Epidermal melanocyte (primary cell): ENCODE measurements around the gene PDIA3.
"Not testable (repeated sequence)": the region's sequence is repeated elsewhere in the genome, so short reads cannot be mapped to it uniquely, and the experiment has no call there.

Experiments used
- DNase-seq: peaks from one replicate; pipeline ENCODE4 v3.0.0; 2011; ENCODE audit warnings: low spot score; ENCODE audit not compliant: insufficient read length

The PDIA3 gene

GRCh38 chr15:43746245-43746902, at the start of gene PDIA3:
Gene PDIA3 (plus strand): TSS chr15:43746438. CDS start chr15:43746540, 102 bp downstream.
- peak; percentile 90 for DNase-seq

GRCh38 chr15:43702174-43702573, 44.1 kb upstream of the PDIA3 start:
- DNase-seq = no peak

- no peak for DNase-seq
Observed at GRCh38 chr15:43702701-43703424, 43.4 kb upstream of the PDIA3 start.

GRCh38 chr15:43710431-43711131, 35.7 kb upstream of the PDIA3 start:
- DNase-seq = not testable (repeated sequence)

GRCh38 chr15:43723151-43723550, 23.1 kb upstream of the PDIA3 start:
- DNase-seq = no peak

GRCh38 chr15:43726306-43726705, 19.9 kb upstream of the PDIA3 start:
- not testable (repeated sequence) for DNase-seq

- DNase-seq = not testable (repeated sequence)
Observed at GRCh38 chr15:43728053-43728725, 18.0 kb upstream of the PDIA3 start.

GRCh38 chr15:43735416-43735815, 10.8 kb upstream of the PDIA3 start:
- no peak for DNase-seq

- DNase-seq = not testable (repeated sequence)
Observed at GRCh38 chr15:43746903-43747309, 668 bp downstream of the PDIA3 start.

GRCh38 chr15:43748376-43748775, 2.1 kb downstream of the PDIA3 start:
- DNase-seq = no peak

GRCh38 chr15:43749690-43750345, 3.6 kb downstream of the PDIA3 start:
- no peak for DNase-seq

GRCh38 chr15:43751885-43752284, 5.6 kb downstream of the PDIA3 start:
- no peak for DNase-seq

GRCh38 chr15:43762824-43763223, 16.6 kb downstream of the PDIA3 start:
- no peak for DNase-seq

GRCh38 chr15:43763819-43764446, 17.7 kb downstream of the PDIA3 start:
- no peak for DNase-seq

- peak; percentile 44 for DNase-seq
Observed at GRCh38 chr15:43769584-43770228, 23.5 kb downstream of the PDIA3 start.

- DNase-seq = no peak
Observed at GRCh38 chr15:43771816-43772215, 25.6 kb downstream of the PDIA3 start.

- DNase-seq = no peak
Observed at GRCh38 chr15:43772624-43773023, 26.4 kb downstream of the PDIA3 start.

GRCh38 chr15:43774062-43774461, 27.8 kb downstream of the PDIA3 start:
- no peak for DNase-seq

GRCh38 chr15:43775411-43775965, 29.2 kb downstream of the PDIA3 start:
- no peak for DNase-seq
